Glutamatergic neuron (in vitro differentiated cells): ENCODE data around the gene SNX2. TPM values are rescaled to one million over a fixed set of nuclear protein-coding genes. Genes with fewer than 3 reads are reported as not detected.

Source experiments
- DNase-seq: peaks from one replicate; pipeline ENCODE4 v3.0.0; 2022
- H3K27ac Mint-ChIP-seq: one replicate; pipeline ENCODE4 v1.8.0; 2020; ENCODE audit warnings: mild to moderate bottlenecking, mixed read lengths, inconsistent platforms; ENCODE audit not compliant: unreplicated experiment
- H3K27me3 Mint-ChIP-seq: one replicate; pipeline ENCODE4 v1.8.0; 2020; ENCODE audit warnings: mild to moderate bottlenecking, moderate library complexity, mixed read lengths, inconsistent platforms; ENCODE audit not compliant: unreplicated experiment
- H3K36me3 Mint-ChIP-seq: one replicate; pipeline ENCODE4 v1.8.0; 2020; ENCODE audit warnings: mild to moderate bottlenecking, mixed read lengths, inconsistent platforms; ENCODE audit not compliant: unreplicated experiment
- H3K4me1 Mint-ChIP-seq: one replicate; pipeline ENCODE4 v1.8.0; 2020; ENCODE audit warnings: mild to moderate bottlenecking, low read depth, mixed read lengths, inconsistent platforms; ENCODE audit not compliant: unreplicated experiment
- H3K4me3 Mint-ChIP-seq: one replicate; pipeline ENCODE4 v1.8.0; 2020; ENCODE audit warnings: mild to moderate bottlenecking, mixed read lengths, inconsistent platforms; ENCODE audit not compliant: unreplicated experiment
- H3K9me3 Mint-ChIP-seq: one replicate; pipeline ENCODE4 v1.8.0; 2020; ENCODE audit warnings: mild to moderate bottlenecking, moderate library complexity, mixed read lengths, inconsistent platforms; ENCODE audit not compliant: unreplicated experiment
- total RNA-seq: library from RNA; stranded (reverse); fragmentation: NEBNext Ultra II Directional; extraction: Animal tissue kit (Norgen Biotek cat#: 25700); gene quantifications from one replicate; pipeline ENCODE4 v1.2.1, GENCODE V29; 2021; ENCODE audit not compliant: unreplicated experiment
- TF ChIP-seq, protein P1 (sequence below): fragments of 200-600 bp; sonication (generic); IDR thresholded peaks from one replicate; pipeline ENCODE4 v1.5.0; 2021; ENCODE audit not compliant: partially characterized antibody, unreplicated experiment

Gene SNX2
- total RNA-seq, 1 donor from 2014 or later, result 47.0 TPM

- Mint-ChIP-seq H3K27me3 (peaks cover 4% of the 10 kb centered on the region), H3K4me1 (peaks cover 5% of the 10 kb centered on the region), H3K4me3 (no peak overlapping the region), H3K9me3 (no peaks in the 10 kb centered on the region), H3K27ac (no peak overlapping the region), H3K36me3 (no peaks in the 10 kb centered on the region)
- DNase-seq, result no peak
- TF ChIP-seq, protein P1, sequence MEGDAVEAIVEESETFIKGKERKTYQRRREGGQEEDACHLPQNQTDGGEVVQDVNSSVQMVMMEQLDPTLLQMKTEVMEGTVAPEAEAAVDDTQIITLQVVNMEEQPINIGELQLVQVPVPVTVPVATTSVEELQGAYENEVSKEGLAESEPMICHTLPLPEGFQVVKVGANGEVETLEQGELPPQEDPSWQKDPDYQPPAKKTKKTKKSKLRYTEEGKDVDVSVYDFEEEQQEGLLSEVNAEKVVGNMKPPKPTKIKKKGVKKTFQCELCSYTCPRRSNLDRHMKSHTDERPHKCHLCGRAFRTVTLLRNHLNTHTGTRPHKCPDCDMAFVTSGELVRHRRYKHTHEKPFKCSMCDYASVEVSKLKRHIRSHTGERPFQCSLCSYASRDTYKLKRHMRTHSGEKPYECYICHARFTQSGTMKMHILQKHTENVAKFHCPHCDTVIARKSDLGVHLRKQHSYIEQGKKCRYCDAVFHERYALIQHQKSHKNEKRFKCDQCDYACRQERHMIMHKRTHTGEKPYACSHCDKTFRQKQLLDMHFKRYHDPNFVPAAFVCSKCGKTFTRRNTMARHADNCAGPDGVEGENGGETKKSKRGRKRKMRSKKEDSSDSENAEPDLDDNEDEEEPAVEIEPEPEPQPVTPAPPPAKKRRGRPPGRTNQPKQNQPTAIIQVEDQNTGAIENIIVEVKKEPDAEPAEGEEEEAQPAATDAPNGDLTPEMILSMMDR, result no peak
Measured at GRCh38 chr5:122751293-122751782, 23.5 kb upstream of the SNX2 start.

- H3K36me3 Mint-ChIP-seq, result no peaks in the 10 kb centered on the region
- H3K27me3 Mint-ChIP-seq, result peaks cover 4% of the 10 kb centered on the region
- no peak overlapping the region for H3K4me3 Mint-ChIP-seq
- H3K4me1 Mint-ChIP-seq, result peaks cover 5% of the 10 kb centered on the region
- H3K27ac Mint-ChIP-seq, result no peak overlapping the region
- H3K9me3 Mint-ChIP-seq, result no peaks in the 10 kb centered on the region
- TF ChIP-seq, protein P1, result no peak
- DNase-seq, result no peak
Measured at GRCh38 chr5:122753500-122753899, 21.4 kb upstream of the SNX2 start.

DNA sequence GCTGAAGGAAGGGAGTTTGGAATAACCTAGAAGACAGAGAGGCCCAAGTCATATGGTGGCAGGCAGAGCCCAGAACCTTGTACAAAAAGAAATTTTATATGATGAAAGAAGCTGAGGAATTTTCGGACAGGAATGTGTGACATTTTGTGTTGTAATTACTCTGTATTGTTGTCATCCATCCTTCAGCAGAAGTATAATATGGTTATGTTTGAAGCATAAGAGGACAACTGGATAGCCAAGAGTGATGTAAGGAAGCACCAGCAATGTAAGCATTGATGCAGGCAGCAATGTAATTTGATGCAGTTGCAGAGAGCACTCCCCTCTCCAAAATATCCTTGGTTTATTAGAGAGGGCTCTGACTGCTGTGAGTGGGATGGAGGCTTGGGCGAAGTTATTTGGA lies 19.1 kb upstream of the SNX2 start:
- peaks cover 4% of the 10 kb centered on the region for H3K27me3 Mint-ChIP-seq
- no peak overlapping the region for H3K27ac Mint-ChIP-seq
- DNase-seq, result no peak
- H3K9me3 Mint-ChIP-seq, result no peaks in the 10 kb centered on the region
- H3K36me3 Mint-ChIP-seq, result no peaks in the 10 kb centered on the region
- H3K4me1 Mint-ChIP-seq, result peaks cover 5% of the 10 kb centered on the region
- TF ChIP-seq, protein P1, result no peak
- no peak overlapping the region for H3K4me3 Mint-ChIP-seq

DNA sequence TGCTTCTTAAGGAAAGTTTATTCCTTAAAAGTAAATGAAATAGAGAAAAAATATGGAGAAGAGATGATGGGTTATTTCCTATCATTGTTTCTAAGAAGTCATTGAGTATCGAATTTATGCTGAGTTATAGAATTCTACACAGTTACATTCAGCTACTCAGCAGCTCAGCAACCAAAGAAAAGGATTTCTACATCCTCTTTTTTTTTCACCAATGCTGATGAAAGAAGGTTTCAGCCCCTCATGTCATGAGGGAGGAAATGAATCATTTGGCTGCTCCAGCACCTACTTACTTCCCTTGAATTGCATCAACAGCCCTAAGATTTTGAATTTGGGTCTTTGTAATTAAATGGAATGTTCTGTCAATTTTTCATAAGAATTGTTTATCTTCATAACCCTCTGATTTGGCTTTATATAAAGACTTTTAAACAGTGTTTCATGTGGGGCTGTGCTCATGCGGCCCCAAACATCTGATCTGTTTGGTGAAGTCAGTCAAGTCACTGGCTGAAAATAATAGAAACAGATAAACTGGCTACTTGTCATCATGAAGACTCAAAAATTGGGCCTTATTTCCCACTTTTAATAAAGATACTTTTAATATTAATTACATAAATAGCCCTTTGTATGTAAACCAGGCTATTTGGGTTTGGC lies 18.5 kb upstream of the SNX2 start:
- Mint-ChIP-seq H3K9me3 (no peaks in the 10 kb centered on the region), H3K4me1 (peaks cover 3% of the 10 kb centered on the region), H3K27ac (no peak overlapping the region), H3K36me3 (no peaks in the 10 kb centered on the region), H3K27me3 (peaks cover 4% of the 10 kb centered on the region), H3K4me3 (no peak overlapping the region)
- TF ChIP-seq, protein P1, result no peak
- no peak for DNase-seq

- Mint-ChIP-seq H3K27ac (no peak overlapping the region), H3K27me3 (peaks cover 4% of the 10 kb centered on the region)
- TF ChIP-seq, protein P1, result no peak
Measured at GRCh38 chr5:122757285-122757684, 17.6 kb upstream of the SNX2 start.

More at GRCh38 chr5:122757285-122757684, 17.6 kb upstream of the SNX2 start:
- Mint-ChIP-seq H3K4me1 (no peaks in the 10 kb centered on the region), H3K4me3 (no peak overlapping the region), H3K9me3 (no peaks in the 10 kb centered on the region), H3K36me3 (no peaks in the 10 kb centered on the region)
- no peak for DNase-seq
